B cell (primary cell): ENCODE results near the gene PI4KA.

ENCODE experiments used
- EZH2 ChIP-seq: IDR thresholded peaks from 2 replicates; pipeline ENCODE4 v1.6.1; 2012; ENCODE audit warnings: borderline replicate concordance, low read depth, mild to moderate bottlenecking, moderate library complexity, low read length; ENCODE audit not compliant: insufficient read depth, poor library complexity, severe bottlenecking
- TF ChIP-seq, protein P1 (sequence below): fragments of 200-600 bp; IDR thresholded peaks from one replicate; pipeline ENCODE4 v1.8.0; 2022; ENCODE audit warnings: antibody characterized with exemption, mild to moderate bottlenecking

DNA sequence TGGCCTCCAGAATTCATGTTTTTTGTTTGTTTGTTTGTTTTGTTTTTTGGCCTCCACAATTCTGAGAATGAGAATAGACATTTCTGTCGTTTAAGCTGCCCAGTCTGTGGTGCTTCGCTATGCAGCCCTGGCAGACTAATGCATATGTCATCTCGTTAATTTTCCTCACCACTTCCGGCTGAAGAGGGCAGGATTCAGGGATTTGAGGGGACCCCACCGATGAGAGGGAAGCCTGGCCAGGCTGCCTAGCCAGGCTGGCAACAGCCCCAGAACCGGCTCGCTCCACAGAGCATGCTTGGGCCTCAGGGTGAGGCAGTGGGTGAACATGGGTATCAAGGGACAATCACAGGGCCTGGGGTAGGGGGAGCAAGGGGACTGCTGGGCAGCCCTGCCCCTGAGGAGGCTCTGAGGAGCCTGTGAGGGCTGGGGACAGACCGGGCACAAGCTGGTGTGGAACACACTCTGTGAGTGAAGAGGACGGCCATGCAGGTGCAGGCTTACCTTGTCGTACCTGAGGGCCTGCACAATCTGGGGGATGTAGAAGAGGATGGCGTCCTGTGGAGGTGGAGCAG, 132.5 kb downstream of the PI4KA start:
- TF ChIP-seq, protein P1, sequence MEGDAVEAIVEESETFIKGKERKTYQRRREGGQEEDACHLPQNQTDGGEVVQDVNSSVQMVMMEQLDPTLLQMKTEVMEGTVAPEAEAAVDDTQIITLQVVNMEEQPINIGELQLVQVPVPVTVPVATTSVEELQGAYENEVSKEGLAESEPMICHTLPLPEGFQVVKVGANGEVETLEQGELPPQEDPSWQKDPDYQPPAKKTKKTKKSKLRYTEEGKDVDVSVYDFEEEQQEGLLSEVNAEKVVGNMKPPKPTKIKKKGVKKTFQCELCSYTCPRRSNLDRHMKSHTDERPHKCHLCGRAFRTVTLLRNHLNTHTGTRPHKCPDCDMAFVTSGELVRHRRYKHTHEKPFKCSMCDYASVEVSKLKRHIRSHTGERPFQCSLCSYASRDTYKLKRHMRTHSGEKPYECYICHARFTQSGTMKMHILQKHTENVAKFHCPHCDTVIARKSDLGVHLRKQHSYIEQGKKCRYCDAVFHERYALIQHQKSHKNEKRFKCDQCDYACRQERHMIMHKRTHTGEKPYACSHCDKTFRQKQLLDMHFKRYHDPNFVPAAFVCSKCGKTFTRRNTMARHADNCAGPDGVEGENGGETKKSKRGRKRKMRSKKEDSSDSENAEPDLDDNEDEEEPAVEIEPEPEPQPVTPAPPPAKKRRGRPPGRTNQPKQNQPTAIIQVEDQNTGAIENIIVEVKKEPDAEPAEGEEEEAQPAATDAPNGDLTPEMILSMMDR, result no peak
- TF ChIP-seq EZH2, result no peak
